K562 (cell line): Measurements from ENCODE around the gene CD96. TPM values are rescaled to one million over a fixed set of nuclear protein-coding genes. Genes with fewer than 3 reads are reported as not detected.

ENCODE experiments used
- ATAC-seq: fragments of 200-7000 bp; cut with Tn5 transposase; 3 replicates; pipeline ENCODE4 v1.9.1; 2020; ENCODE audit warnings: moderate library complexity
- BruUV-seq: library from RNA; stranded (reverse); fragments of 400-500 nt; replicated peaks from 2 replicates; lab custom pipeline; 2021; lab: Mats Ljungman, UMichigan
- CTCF ChIA-PET: fragments of 300-600 bp; formaldehyde crosslinking; extraction: SDS; loops from one replicate; lab custom pipeline; 2021; ENCODE audit warnings: low intra/inter-chr PET ratio; lab: Yijun Ruan, JAX
- POLR2A ChIA-PET: fragments of 300-600, 350-650 bp; sonication (Branson Sonifier 250); formaldehyde crosslinking; extraction: SDS; loops from one replicate; lab custom pipeline; 2021; ENCODE audit warnings: antibody characterized with exemption, inconsistent platforms; lab: Yijun Ruan, JAX
- DNase-seq, 4 experiments: peaks; one replicate each; pipeline versions ENCODE4 v3.0.0 to v3.0.0-alpha.2; 2011 to 2018; ENCODE audit warnings: low spot score in 3 of 4, mixed read lengths in 3 of 4; ENCODE audit errors: extremely low read depth in 1 of 4
- FAIRE-seq: peaks from 2 replicates; lab custom pipeline; 2011; peaks lifted over from hg19 to GRCh38; lab: Jason Lieb, UNC
- H2AFZ ChIP-seq: 2 replicates; pipeline ENCODE4 v1.6.0; 2011; ENCODE audit warnings: low read depth, low read length, control low read depth, inconsistent platforms
- H3K27ac ChIP-seq: fragments of 200-600 bp; 3 replicates; pipeline ENCODE4 v1.8.0; 2011; ENCODE audit warnings: low read depth, mild to moderate bottlenecking, control low read depth, inconsistent platforms, low read length, moderate library complexity, mixed read lengths; ENCODE audit errors: extremely low read depth
- H3K27me3 ChIP-seq, 2 experiments: fragments of 300-600 bp in 1 of 2; 2 replicates in 1 of 2; 3 replicates in 1 of 2; pipeline versions ENCODE4 v1.6.0 to v1.8.0; 2011; ENCODE audit warnings: inconsistent platforms in 2 of 2, low read length in 2 of 2, mild to moderate bottlenecking in 1 of 2, mixed read lengths in 1 of 2, moderate library complexity in 1 of 2; ENCODE audit not compliant: control insufficient read depth in 2 of 2, insufficient read depth in 2 of 2
- H3K36me3 ChIP-seq: fragments of 300-600 bp; 3 replicates; pipeline ENCODE4 v1.8.0; 2011; ENCODE audit warnings: mild to moderate bottlenecking, low read length, inconsistent platforms; ENCODE audit not compliant: control insufficient read depth, insufficient read depth
- H3K4me1 ChIP-seq, 2 experiments: fragments of 200-600 bp in 1 of 2; replicated peaks in 1 of 2; 2 replicates in 1 of 2; 3 replicates in 1 of 2; pipeline versions ENCODE4 v1.5.1 to v1.8.0; 2011; ENCODE audit warnings: inconsistent platforms in 2 of 2, low read length in 2 of 2, mild to moderate bottlenecking in 1 of 2, mixed read lengths in 1 of 2, moderate library complexity in 1 of 2; ENCODE audit not compliant: control insufficient read depth in 2 of 2, insufficient read depth in 2 of 2
- H3K4me2 ChIP-seq: 2 replicates; pipeline ENCODE4 v1.6.1; 2011; ENCODE audit warnings: low read length, control low read depth, inconsistent platforms, mixed read lengths; ENCODE audit not compliant: insufficient read depth
- H3K4me3 ChIP-seq: fragments of 200-600 bp; sonication (generic), shearing (Covaris generic); 2 replicates; pipeline ENCODE4 v1.5.1; 2016; ENCODE audit warnings: control low read depth, inconsistent platforms
- H3K79me2 ChIP-seq: fragments of 200-600 bp; 3 replicates; pipeline ENCODE4 v1.8.0; 2011; ENCODE audit warnings: low read length, inconsistent platforms; ENCODE audit not compliant: control insufficient read depth, insufficient read depth
- H3K9ac ChIP-seq, 2 experiments: 2 replicates each; pipeline versions ENCODE4 v1.6.0 to v1.6.1; 2011; ENCODE audit warnings: low read depth in 2 of 2, low read length in 2 of 2, control low read depth in 1 of 2, inconsistent platforms in 1 of 2, mild to moderate bottlenecking in 1 of 2, mixed read lengths in 1 of 2; ENCODE audit not compliant: insufficient read depth in 1 of 2
- H3K9me1 ChIP-seq: one replicate; pipeline ENCODE4 v1.6.0; 2011; ENCODE audit warnings: inconsistent platforms, mild to moderate bottlenecking, low read length, moderate library complexity; ENCODE audit not compliant: control insufficient read depth, insufficient read depth
- H3K9me3 ChIP-seq: replicated peaks from 2 replicates; pipeline ENCODE4 v1.5.1; 2011; ENCODE audit warnings: low read depth, low read length, inconsistent platforms; ENCODE audit not compliant: control insufficient read depth, insufficient read depth
- H4K20me1 ChIP-seq: replicated peaks from 2 replicates; pipeline ENCODE4 v1.6.1; 2011; ENCODE audit warnings: low read length, inconsistent platforms, mixed read lengths; ENCODE audit not compliant: control insufficient read depth, insufficient read depth
- CHD2 ChIP-seq: IDR thresholded peaks from 2 replicates; pipeline ENCODE4 v1.6.1; 2011; ENCODE audit warnings: low read depth, low read length
- FOXK2 ChIP-seq, 2 experiments: fragments of 450-650 bp; IDR thresholded peaks in 1 of 2; conservative IDR thresholded peaks in 1 of 2; 2 replicates each; pipeline ENCODE4 v1.6.1; 2016; ENCODE audit warnings: low read depth in 2 of 2, mild to moderate bottlenecking in 1 of 2
- HCFC1 ChIP-seq: IDR thresholded peaks from 2 replicates; pipeline ENCODE4 v1.6.1; 2012; ENCODE audit warnings: low read depth, low read length, improper control_type of control experiment
- JUN ChIP-seq, 2 experiments: sonication (generic) in 1 of 2; formaldehyde crosslinking in 1 of 2; IDR thresholded peaks; 2 replicates each; pipeline versions ENCODE4 v1.6.1 to v1.8.0; 2012 to 2022; ENCODE audit warnings: borderline replicate concordance in 2 of 2, mild to moderate bottlenecking in 2 of 2, improper control_type of control experiment in 1 of 2, low read depth in 1 of 2, low read length in 1 of 2, missing genetic modification reagents in 1 of 2
- SRF ChIP-seq, 2 experiments: fragments of 250-450, 450-650 bp in 1 of 2; sonication (Bioruptor Pico) in 1 of 2; sonication (generic) in 1 of 2; formaldehyde crosslinking; IDR thresholded peaks; 2 replicates each; pipeline versions ENCODE4 v1.5.0 to v1.5.1; 2020 to 2022; ENCODE audit warnings: mild to moderate bottlenecking in 1 of 2, missing genetic modification reagents in 1 of 2
- ZFP30 ChIP-seq: fragments of 250-450 bp; sonication (Bioruptor Pico); IDR thresholded peaks from 2 replicates; pipeline ENCODE4 v1.8.0; 2022; ENCODE audit warnings: moderate library complexity, mild to moderate bottlenecking, inconsistent platforms, borderline replicate concordance
- ZNF780A ChIP-seq: fragments of 250-450 bp; sonication (Bioruptor Pico); IDR thresholded peaks from 2 replicates; pipeline ENCODE4 v1.5.0; 2021; ENCODE audit warnings: mild to moderate bottlenecking
- WGBS: fragments of 100-300 bp; shearing (Covaris generic); methylation state at CpG from one replicate; pipeline ENCODE4 v1.1.6; 2016; ENCODE audit warnings: low coverage, mixed read lengths; ENCODE audit not compliant: insufficient coverage; ENCODE audit errors: missing lambda C conversion rate; 5-methylcytosine and 5-hydroxymethylcytosine counted together
- in situ Hi-C: fragments of 300-500 bp; cut with MboI; formaldehyde crosslinking; loops from 4 replicates; pipeline ENCODE4 v1.15.0; 2018; ENCODE audit warnings: inconsistent platforms, mixed read lengths
- intact Hi-C: fragments of 100-400 bp; cut with micrococcal nuclease; formaldehyde crosslinking; loops from 2 replicates; pipeline ENCODE4 v1.14.2; 2022
- polyA plus RNA-seq, 8 experiments: library from polyadenylated mRNA; depleted of rRNA in 4 of 8; stranded (reverse) in 5 of 8; unstranded in 3 of 8; fragments of >200 nt; fragmentation: Nextera tagmentation in 2 of 8; fragmentation: Illumina TruSeq in 1 of 8; extraction: Ambion mirVana in 2 of 8; extraction: Trizol in 1 of 8; gene quantifications; 2 replicates each; pipeline versions ENCODE4 v1.2.1 to v1.2.3, GENCODE V29; 2011 to 2014; ENCODE audit warnings: inconsistent platforms in 1 of 8, missing spikeins in 1 of 8
- total RNA-seq, 7 experiments: library from RNA; depleted of rRNA in 6 of 7; stranded (reverse); fragments of >200 nt in 6 of 7; fragmentation: Illumina TruSeq in 2 of 7; extraction: Trizol in 2 of 7; gene quantifications; 2 replicates each; pipeline versions ENCODE4 v1.2.1 to v1.2.3, GENCODE V29; 2011 to 2021; ENCODE audit warnings: low replicate concordance in 1 of 7
- TF ChIP-seq, protein P1 (sequence below): fragments of 250-450 bp; sonication (Bioruptor Pico); IDR thresholded peaks from 2 replicates; pipeline ENCODE4 v1.4.0; 2020; ENCODE audit warnings: mild to moderate bottlenecking, moderate library complexity, borderline replicate concordance
- TF ChIP-seq, protein P2 (sequence below): fragments of 450-650 bp; formaldehyde crosslinking; IDR thresholded peaks from 2 replicates; pipeline ENCODE4 v1.4.0; 2020; ENCODE audit warnings: mild to moderate bottlenecking, moderate library complexity

CD96 gene
- total and polyA plus RNA-seq, 9 of the 15 experiments (the other 6 are each of a cell fraction or from before 2014, with no cell fraction given), result 0.32 to 5.7 (median 1.2) TPM

DNA sequence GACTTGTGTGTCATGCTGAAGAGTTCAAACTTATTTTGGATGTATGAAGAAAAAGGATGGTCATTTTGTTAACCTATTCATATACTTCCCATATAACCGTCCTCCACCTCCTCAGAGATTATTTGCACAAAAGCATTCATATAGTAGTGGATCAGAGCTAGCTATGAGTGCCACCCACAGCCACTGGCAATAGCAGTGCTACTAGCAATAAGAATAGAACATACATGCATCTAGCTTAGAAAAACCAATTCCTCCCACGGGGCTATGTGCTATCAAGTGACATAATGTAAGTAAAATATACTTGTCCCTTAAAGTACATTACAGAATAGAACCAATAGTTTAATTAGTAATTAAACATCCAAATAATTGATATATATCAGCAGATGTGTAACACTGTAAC lies 63.5 kb downstream of the CD96 start:
- Histone ChIP-seq H3K4me2 (no peak overlapping the region), H4K20me1 (no peaks in the 10 kb centered on the region), H3K27ac (no peak overlapping the region), H3K9me1 (no peaks in the 10 kb centered on the region), H3K79me2 (no peaks in the 10 kb centered on the region), H3K36me3 (no peaks in the 10 kb centered on the region), H3K27me3 (no peaks in the 10 kb centered on the region), H3K9ac (no peak overlapping the region), H3K9me3 (no peaks in the 10 kb centered on the region), H3K4me1 (no peaks in the 10 kb centered on the region), H3K4me3 (no peak overlapping the region), H2AFZ (no peak overlapping the region)
- DNase-seq, result no peak
- WGBS, result 13% methylated on average over 2 of the region's 2 CpGs
- FAIRE-seq, result no peak
- in situ Hi-C loops, result no loop called here
- no TSS peak for BruUV-seq
- ChIA-PET CTCF (no interaction called here), POLR2A (no interaction called here)
- TF ChIP-seq ZFP30 (CRISPR knock-in tag) (no peak), SRF (CRISPR knock-in tag; IDR thresholded peaks at IDR 0.05) (no peak), ZNF780A (CRISPR knock-in tag) (no peak), FOXK2 (conservative IDR thresholded peaks at IDR 0.05 in 1 of 2, IDR thresholded peaks at IDR 0.05 in 1 of 2; ENCODE audit: low read depth in 2 of 2) (no peak), JUN (IDR thresholded peaks at IDR 0.05; ENCODE audit: borderline replicate concordance, low read depth, low read length) (no peak), JUN (CRISPR knock-in tag; IDR thresholded peaks at IDR 0.05; ENCODE audit: borderline replicate concordance) (no peak), CHD2 (no peak), HCFC1 (no peak)
- TF ChIP-seq, protein P1, sequence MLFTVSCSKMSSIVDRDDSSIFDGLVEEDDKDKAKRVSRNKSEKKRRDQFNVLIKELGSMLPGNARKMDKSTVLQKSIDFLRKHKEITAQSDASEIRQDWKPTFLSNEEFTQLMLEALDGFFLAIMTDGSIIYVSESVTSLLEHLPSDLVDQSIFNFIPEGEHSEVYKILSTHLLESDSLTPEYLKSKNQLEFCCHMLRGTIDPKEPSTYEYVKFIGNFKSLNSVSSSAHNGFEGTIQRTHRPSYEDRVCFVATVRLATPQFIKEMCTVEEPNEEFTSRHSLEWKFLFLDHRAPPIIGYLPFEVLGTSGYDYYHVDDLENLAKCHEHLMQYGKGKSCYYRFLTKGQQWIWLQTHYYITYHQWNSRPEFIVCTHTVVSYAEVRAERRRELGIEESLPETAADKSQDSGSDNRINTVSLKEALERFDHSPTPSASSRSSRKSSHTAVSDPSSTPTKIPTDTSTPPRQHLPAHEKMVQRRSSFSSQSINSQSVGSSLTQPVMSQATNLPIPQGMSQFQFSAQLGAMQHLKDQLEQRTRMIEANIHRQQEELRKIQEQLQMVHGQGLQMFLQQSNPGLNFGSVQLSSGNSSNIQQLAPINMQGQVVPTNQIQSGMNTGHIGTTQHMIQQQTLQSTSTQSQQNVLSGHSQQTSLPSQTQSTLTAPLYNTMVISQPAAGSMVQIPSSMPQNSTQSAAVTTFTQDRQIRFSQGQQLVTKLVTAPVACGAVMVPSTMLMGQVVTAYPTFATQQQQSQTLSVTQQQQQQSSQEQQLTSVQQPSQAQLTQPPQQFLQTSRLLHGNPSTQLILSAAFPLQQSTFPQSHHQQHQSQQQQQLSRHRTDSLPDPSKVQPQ (CRISPR knock-in tag), result no peak
- TF ChIP-seq, protein P2, sequence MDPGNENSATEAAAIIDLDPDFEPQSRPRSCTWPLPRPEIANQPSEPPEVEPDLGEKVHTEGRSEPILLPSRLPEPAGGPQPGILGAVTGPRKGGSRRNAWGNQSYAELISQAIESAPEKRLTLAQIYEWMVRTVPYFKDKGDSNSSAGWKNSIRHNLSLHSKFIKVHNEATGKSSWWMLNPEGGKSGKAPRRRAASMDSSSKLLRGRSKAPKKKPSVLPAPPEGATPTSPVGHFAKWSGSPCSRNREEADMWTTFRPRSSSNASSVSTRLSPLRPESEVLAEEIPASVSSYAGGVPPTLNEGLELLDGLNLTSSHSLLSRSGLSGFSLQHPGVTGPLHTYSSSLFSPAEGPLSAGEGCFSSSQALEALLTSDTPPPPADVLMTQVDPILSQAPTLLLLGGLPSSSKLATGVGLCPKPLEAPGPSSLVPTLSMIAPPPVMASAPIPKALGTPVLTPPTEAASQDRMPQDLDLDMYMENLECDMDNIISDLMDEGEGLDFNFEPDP (CRISPR knock-in tag), result no peak
- ATAC-seq, result no peak
- intact Hi-C loops, result no loop called here
